Neural cell (in vitro differentiated cells): ENCODE results near the gene ERN2. TPM values are rescaled to one million over a fixed set of nuclear protein-coding genes. Genes with fewer than 3 reads are reported as not detected.

Experiments used
- H2AFZ ChIP-seq: fragments of 200-600, 300-800 bp; sonication (generic), shearing (Covaris generic); 2 replicates; pipeline ENCODE4 v1.6.0; 2014; ENCODE audit warnings: low read depth, mild to moderate bottlenecking, antibody characterized with exemption, low read length, moderate library complexity
- H3F3A ChIP-seq: fragments of 200-600 bp; shearing (Covaris generic); 2 replicates; pipeline ENCODE4 v1.6.1; 2016; ENCODE audit warnings: mild to moderate bottlenecking, moderate library complexity, mixed read lengths, antibody characterized with exemption, low read length; ENCODE audit not compliant: insufficient read depth, poor library complexity, severe bottlenecking
- H3K27ac ChIP-seq: fragments of 200-600, 300-800 bp; sonication (generic), shearing (Covaris generic); 2 replicates; pipeline ENCODE4 v1.5.1; 2014; ENCODE audit warnings: mild to moderate bottlenecking, low read length, moderate library complexity
- H3K27me3 ChIP-seq: fragments of 300-800, 200-600 bp; sonication (generic), shearing (Covaris generic); 2 replicates; pipeline ENCODE4 v1.6.0; 2014; ENCODE audit warnings: mild to moderate bottlenecking, low read depth, low read length, moderate library complexity; ENCODE audit not compliant: insufficient read depth
- H3K36me3 ChIP-seq: fragments of 300-800, 200-600 bp; sonication (generic), shearing (Covaris generic); 2 replicates; pipeline ENCODE4 v1.5.1; 2014; ENCODE audit warnings: mild to moderate bottlenecking, antibody characterized with exemption, low read length, moderate library complexity; ENCODE audit not compliant: insufficient read depth
- H3K4me2 ChIP-seq: fragments of 300-800, 200-600 bp; sonication (generic), shearing (Covaris generic); 2 replicates; pipeline ENCODE4 v1.6.0; 2014; ENCODE audit warnings: mild to moderate bottlenecking, low read length
- H3K4me3 ChIP-seq: fragments of 300-800, 200-600 bp; sonication (generic), shearing (Covaris generic); 2 replicates; pipeline ENCODE4 v1.5.1; 2014; ENCODE audit warnings: mild to moderate bottlenecking, low read length, moderate library complexity
- H3K79me2 ChIP-seq: fragments of 200-600 bp; shearing (Covaris generic); replicated peaks from 2 replicates; pipeline ENCODE4 v1.6.0; 2014; ENCODE audit warnings: mild to moderate bottlenecking, low read length, moderate library complexity; ENCODE audit not compliant: insufficient read depth
- H3K9ac ChIP-seq: fragments of 300-800, 200-600 bp; sonication (generic), shearing (Covaris generic); 2 replicates; pipeline ENCODE4 v1.6.1; 2016; ENCODE audit warnings: mild to moderate bottlenecking, low read length, mixed read lengths
- H3K9me2 ChIP-seq: fragments of 200-600 bp; shearing (Covaris generic); 2 replicates; pipeline ENCODE4 v1.6.1; 2016; ENCODE audit warnings: mild to moderate bottlenecking, low read length, mixed read lengths; ENCODE audit not compliant: insufficient read depth
- H3K9me3 ChIP-seq: fragments of 200-600, 300-800 bp; sonication (generic), shearing (Covaris generic); 2 replicates; pipeline ENCODE4 v1.6.1; 2016; ENCODE audit warnings: mild to moderate bottlenecking, mixed run types, low read length, moderate library complexity, mixed read lengths
- H4K20me1 ChIP-seq: fragments of 200-600 bp; shearing (Covaris generic); 2 replicates; pipeline ENCODE4 v1.6.1; 2016; ENCODE audit warnings: mild to moderate bottlenecking, mixed run types; ENCODE audit not compliant: insufficient read depth
- EP300 ChIP-seq: fragments of 450-650 bp; conservative IDR thresholded peaks from 2 replicates; pipeline ENCODE4 v1.6.1; 2014; ENCODE audit warnings: antibody characterized with exemption, mild to moderate bottlenecking, moderate library complexity; ENCODE audit not compliant: poor library complexity, severe bottlenecking
- EZH2 ChIP-seq: fragments of 200-600, 300-800 bp; shearing (Covaris generic), sonication (generic); IDR thresholded peaks from 2 replicates; pipeline ENCODE4 v1.6.1; 2014; ENCODE audit warnings: antibody characterized with exemption, low read length, borderline replicate concordance, mild to moderate bottlenecking; ENCODE audit not compliant: insufficient read depth, poor library complexity, severe bottlenecking
- MXI1 ChIP-seq: fragments of 450-650 bp; conservative IDR thresholded peaks from 2 replicates; pipeline ENCODE4 v1.6.1; 2014; ENCODE audit warnings: antibody characterized with exemption, mild to moderate bottlenecking; ENCODE audit not compliant: poor library complexity, severe bottlenecking
- POLR2AphosphoS5 ChIP-seq: IDR thresholded peaks from 2 replicates; pipeline ENCODE4 v1.6.1; 2012
- RAD21 ChIP-seq: fragments of 450-650 bp; conservative IDR thresholded peaks from 2 replicates; pipeline ENCODE4 v1.6.1; 2014; ENCODE audit warnings: antibody characterized with exemption, mild to moderate bottlenecking, moderate library complexity
- SMC3 ChIP-seq: fragments of 450-650 bp; conservative IDR thresholded peaks from 2 replicates; pipeline ENCODE4 v1.6.1; 2014; ENCODE audit warnings: antibody characterized with exemption, mild to moderate bottlenecking, moderate library complexity; ENCODE audit not compliant: poor library complexity
- TAF1 ChIP-seq: IDR thresholded peaks from 2 replicates; pipeline ENCODE4 v1.6.1; 2012; ENCODE audit warnings: low read depth
- polyA plus RNA-seq: library from polyadenylated mRNA; depleted of rRNA; stranded (reverse); fragments of >200 nt; gene quantifications from 2 replicates; pipeline ENCODE4 v1.2.3, GENCODE V29; 2014
- TF ChIP-seq, protein P1 (sequence below): fragments of 450-650 bp; IDR thresholded peaks from 2 replicates; pipeline ENCODE4 v1.5.1; 2014; ENCODE audit warnings: antibody characterized with exemption, mild to moderate bottlenecking, moderate library complexity; ENCODE audit not compliant: poor library complexity, severe bottlenecking
- TF ChIP-seq, protein P2 (sequence below): IDR thresholded peaks from 2 replicates; pipeline ENCODE4 v1.6.1; 2012; ENCODE audit warnings: borderline replicate concordance

Gene ERN2
- polyA plus RNA-seq, 1 donor from 2014 or later: not detected

DNA sequence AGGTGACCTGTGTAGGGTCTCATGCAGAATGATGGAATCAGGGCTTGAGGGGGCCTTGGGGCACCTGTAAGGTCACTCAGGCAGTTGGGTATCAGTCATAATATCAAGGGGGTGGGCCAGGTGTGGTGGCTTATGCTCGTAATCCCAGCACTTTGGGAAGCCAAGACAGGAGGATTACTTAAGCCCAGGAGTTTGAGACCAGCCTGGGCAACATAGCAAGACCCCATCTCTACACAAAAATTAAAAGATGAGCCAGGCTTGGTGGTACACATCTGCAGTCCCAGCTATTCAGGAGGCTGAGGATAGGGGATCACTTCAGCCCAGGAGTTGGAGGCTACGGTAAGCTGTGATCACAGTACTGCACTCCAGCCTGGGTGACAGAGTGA, 7.5 kb downstream of the ERN2 start:
- Histone ChIP-seq H4K20me1 (no peaks in the 10 kb centered on the region), H3K36me3 (no peaks in the 10 kb centered on the region), H3K79me2 (no peaks in the 10 kb centered on the region), H3K9ac (no peak overlapping the region), H3K4me3 (no peak overlapping the region), H3K4me2 (no peak overlapping the region), H3K27me3 (no peaks in the 10 kb centered on the region), H3K9me3 (no peaks in the 10 kb centered on the region), H3K27ac (no peak overlapping the region), H2AFZ (no peak overlapping the region), H3K9me2 (no peaks in the 10 kb centered on the region), H3F3A (no peaks in the 10 kb centered on the region)
- TF ChIP-seq RAD21 (no peak), EP300 (no peak), POLR2AphosphoS5 (no peak), MXI1 (no peak), EZH2 (no peak), TAF1 (no peak), SMC3 (no peak)
- TF ChIP-seq, protein P1, sequence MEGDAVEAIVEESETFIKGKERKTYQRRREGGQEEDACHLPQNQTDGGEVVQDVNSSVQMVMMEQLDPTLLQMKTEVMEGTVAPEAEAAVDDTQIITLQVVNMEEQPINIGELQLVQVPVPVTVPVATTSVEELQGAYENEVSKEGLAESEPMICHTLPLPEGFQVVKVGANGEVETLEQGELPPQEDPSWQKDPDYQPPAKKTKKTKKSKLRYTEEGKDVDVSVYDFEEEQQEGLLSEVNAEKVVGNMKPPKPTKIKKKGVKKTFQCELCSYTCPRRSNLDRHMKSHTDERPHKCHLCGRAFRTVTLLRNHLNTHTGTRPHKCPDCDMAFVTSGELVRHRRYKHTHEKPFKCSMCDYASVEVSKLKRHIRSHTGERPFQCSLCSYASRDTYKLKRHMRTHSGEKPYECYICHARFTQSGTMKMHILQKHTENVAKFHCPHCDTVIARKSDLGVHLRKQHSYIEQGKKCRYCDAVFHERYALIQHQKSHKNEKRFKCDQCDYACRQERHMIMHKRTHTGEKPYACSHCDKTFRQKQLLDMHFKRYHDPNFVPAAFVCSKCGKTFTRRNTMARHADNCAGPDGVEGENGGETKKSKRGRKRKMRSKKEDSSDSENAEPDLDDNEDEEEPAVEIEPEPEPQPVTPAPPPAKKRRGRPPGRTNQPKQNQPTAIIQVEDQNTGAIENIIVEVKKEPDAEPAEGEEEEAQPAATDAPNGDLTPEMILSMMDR: no peak
- TF ChIP-seq, protein P2, sequence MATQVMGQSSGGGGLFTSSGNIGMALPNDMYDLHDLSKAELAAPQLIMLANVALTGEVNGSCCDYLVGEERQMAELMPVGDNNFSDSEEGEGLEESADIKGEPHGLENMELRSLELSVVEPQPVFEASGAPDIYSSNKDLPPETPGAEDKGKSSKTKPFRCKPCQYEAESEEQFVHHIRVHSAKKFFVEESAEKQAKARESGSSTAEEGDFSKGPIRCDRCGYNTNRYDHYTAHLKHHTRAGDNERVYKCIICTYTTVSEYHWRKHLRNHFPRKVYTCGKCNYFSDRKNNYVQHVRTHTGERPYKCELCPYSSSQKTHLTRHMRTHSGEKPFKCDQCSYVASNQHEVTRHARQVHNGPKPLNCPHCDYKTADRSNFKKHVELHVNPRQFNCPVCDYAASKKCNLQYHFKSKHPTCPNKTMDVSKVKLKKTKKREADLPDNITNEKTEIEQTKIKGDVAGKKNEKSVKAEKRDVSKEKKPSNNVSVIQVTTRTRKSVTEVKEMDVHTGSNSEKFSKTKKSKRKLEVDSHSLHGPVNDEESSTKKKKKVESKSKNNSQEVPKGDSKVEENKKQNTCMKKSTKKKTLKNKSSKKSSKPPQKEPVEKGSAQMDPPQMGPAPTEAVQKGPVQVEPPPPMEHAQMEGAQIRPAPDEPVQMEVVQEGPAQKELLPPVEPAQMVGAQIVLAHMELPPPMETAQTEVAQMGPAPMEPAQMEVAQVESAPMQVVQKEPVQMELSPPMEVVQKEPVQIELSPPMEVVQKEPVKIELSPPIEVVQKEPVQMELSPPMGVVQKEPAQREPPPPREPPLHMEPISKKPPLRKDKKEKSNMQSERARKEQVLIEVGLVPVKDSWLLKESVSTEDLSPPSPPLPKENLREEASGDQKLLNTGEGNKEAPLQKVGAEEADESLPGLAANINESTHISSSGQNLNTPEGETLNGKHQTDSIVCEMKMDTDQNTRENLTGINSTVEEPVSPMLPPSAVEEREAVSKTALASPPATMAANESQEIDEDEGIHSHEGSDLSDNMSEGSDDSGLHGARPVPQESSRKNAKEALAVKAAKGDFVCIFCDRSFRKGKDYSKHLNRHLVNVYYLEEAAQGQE: no peak

DNA sequence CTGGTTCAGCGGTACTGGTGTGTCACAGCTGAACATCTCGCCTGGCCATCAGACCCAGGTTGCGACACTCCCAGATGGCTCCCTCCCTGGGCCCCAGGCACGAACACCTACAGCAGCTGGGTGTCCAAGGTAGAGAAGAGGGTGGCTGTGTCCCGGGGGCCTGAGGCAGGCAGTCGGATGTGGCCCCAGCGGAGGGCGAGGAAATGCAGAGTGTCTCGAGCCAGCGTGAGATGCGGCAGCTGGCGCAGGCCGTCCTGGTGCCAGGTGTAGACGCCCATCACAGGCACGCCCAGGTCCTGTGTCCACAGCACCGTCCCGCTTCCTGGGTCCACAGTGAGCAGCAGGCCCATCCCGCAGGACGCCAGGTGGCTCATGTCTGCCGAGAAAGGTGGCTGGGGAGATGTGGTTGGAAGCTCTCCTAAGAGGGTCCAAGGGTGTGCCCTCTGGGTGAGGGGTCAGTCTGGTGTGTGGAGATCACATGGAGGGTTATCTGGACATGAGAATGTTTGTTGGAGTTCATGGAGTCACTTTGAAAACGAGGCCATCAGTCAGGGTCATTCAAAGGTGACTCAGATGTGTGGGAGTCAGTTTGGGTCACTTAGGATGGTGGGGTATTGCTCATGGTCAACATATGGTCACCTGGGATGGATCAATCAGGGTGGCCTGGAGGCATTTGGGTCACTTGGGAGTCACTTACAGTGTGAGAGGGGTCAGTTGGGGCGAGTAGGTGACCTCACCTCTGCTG, 8.1 kb downstream of the ERN2 start:
- Histone ChIP-seq H3K4me3 (no peak overlapping the region), H2AFZ (no peak overlapping the region), H3K79me2 (no peaks in the 10 kb centered on the region), H3F3A (no peaks in the 10 kb centered on the region), H3K27me3 (no peaks in the 10 kb centered on the region), H3K9ac (no peak overlapping the region), H4K20me1 (no peaks in the 10 kb centered on the region), H3K9me3 (no peaks in the 10 kb centered on the region), H3K4me2 (no peak overlapping the region), H3K27ac (no peak overlapping the region), H3K9me2 (no peaks in the 10 kb centered on the region), H3K36me3 (no peaks in the 10 kb centered on the region)
- TF ChIP-seq EP300 (no peak), SMC3 (no peak), POLR2AphosphoS5 (no peak), RAD21 (no peak), EZH2 (no peak), TAF1 (no peak), MXI1 (no peak)
- TF ChIP-seq, protein P1: no peak
- TF ChIP-seq, protein P2: no peak
